Measurements from ENCODE around the gene ZACN. TPM values are rescaled to one million over a fixed set of nuclear protein-coding genes. Genes with fewer than 3 reads are reported as not detected.
"Not testable (repeated sequence)": the region's sequence is repeated elsewhere in the genome, so short reads cannot be mapped to it uniquely, and the experiment has no call there.

The ZACN gene
- total RNA-seq, 2 experiments from 2014 or later = 0.76 to 1.2 TPM

- Histone ChIP-seq H3K4me1 (ENCODE audit: insufficient read depth, low read length, poor library complexity, severe bottlenecking) (peaks cover 14% of the 10 kb centered on the region), H2AFZ (ENCODE audit: low read length) (no peak overlapping the region), H4K20me1 (ENCODE audit: insufficient read depth, low read length) (no peaks in the 10 kb centered on the region), H3K4me2 (ENCODE audit: low read length) (no peak overlapping the region), H3K9me2 (ENCODE audit: insufficient read depth, low read length) (no peaks in the 10 kb centered on the region), H3K4me3 (ENCODE audit: low read depth, low read length, poor library complexity, severe bottlenecking) (no peak overlapping the region), H3K36me3 (ENCODE audit: insufficient read depth, low read length) (no peaks in the 10 kb centered on the region), H3K9me3 (ENCODE audit: low read length) (no peaks in the 10 kb centered on the region), H3K27ac (ENCODE audit: low read depth, low read length, poor library complexity, severe bottlenecking) (no peak overlapping the region), H3K79me2 (ENCODE audit: insufficient read depth, low read depth, low read length) (peaks cover 8% of the 10 kb centered on the region; the same call in 1 of the 2 replicates)
- CTCF ChIA-PET (ENCODE audit: unreplicated experiment) = no interaction called here
- POLR2A ChIA-PET = interaction anchor here (0.6 kb wide), 1 partner anchor 25 kb away, joined by 3 read pairs; no protein-coding TSS in a partner anchor
- BruUV-seq (replicated peaks) = no TSS peak
- TF ChIP-seq CTCF (conservative IDR thresholded peaks at IDR 0.05; ENCODE audit: low read length) (no peak), EZH2phosphoT487 (IDR thresholded peaks at IDR 0.05; ENCODE audit: borderline replicate concordance, low read depth, low read length) (no peak)
- no peak for DNase-seq (ENCODE audit: low spot score)
- intact Hi-C loops (cut with micrococcal nuclease; ENCODE audit: unreplicated experiment) = no loop called here
Observed at GRCh38 chr17:76076765-76077583, 2.0 kb upstream of the ZACN start.

- Histone ChIP-seq H3K9me2 (ENCODE audit: insufficient read depth, low read length) (no peaks in the 10 kb centered on the region), H3K9me3 (ENCODE audit: low read length) (no peaks in the 10 kb centered on the region), H3K36me3 (ENCODE audit: insufficient read depth, low read length) (peaks cover 5% of the 10 kb centered on the region), H3K4me3 (ENCODE audit: low read depth, low read length, poor library complexity, severe bottlenecking) (no peak overlapping the region), H3K4me1 (ENCODE audit: insufficient read depth, low read length, poor library complexity, severe bottlenecking) (peaks cover 14% of the 10 kb centered on the region), H2AFZ (ENCODE audit: low read length) (no peak overlapping the region), H4K20me1 (ENCODE audit: insufficient read depth, low read length) (no peaks in the 10 kb centered on the region), H3K79me2 (ENCODE audit: insufficient read depth, low read depth, low read length) (peaks cover 5% of the 10 kb centered on the region; the same call in 1 of the 2 replicates), H3K4me2 (ENCODE audit: low read length) (no peak overlapping the region), H3K27ac (ENCODE audit: low read depth, low read length, poor library complexity, severe bottlenecking) (no peak overlapping the region)
- peak; percentile 39 for DNase-seq (ENCODE audit: low spot score)
- ChIA-PET CTCF (ENCODE audit: unreplicated experiment) (no interaction called here), POLR2A (interaction anchor here (0.6 to 0.7 kb wide), 2 partner anchors 9 to 24 kb away, joined by 3 to 4 read pairs; no protein-coding TSS in a partner anchor)
- intact Hi-C loops (cut with micrococcal nuclease; ENCODE audit: unreplicated experiment) = no loop called here
- no TSS peak for BruUV-seq (replicated peaks)
- TF ChIP-seq EZH2phosphoT487 (IDR thresholded peaks at IDR 0.05; ENCODE audit: borderline replicate concordance, low read depth, low read length) (no peak), CTCF (conservative IDR thresholded peaks at IDR 0.05; ENCODE audit: low read length) (no peak)
Observed at GRCh38 chr17:76077584-76078110, 1.3 kb upstream of the ZACN start.

- CTCF ChIA-PET (ENCODE audit: unreplicated experiment); intact Hi-C loops (cut with micrococcal nuclease; ENCODE audit: unreplicated experiment); H2AFZ ChIP-seq (ENCODE audit: low read length); H3K27ac ChIP-seq (ENCODE audit: low read depth, low read length, poor library complexity, severe bottlenecking); H3K9me3 ChIP-seq (ENCODE audit: low read length); H3K9me2 ChIP-seq (ENCODE audit: insufficient read depth, low read length); BruUV-seq (replicated peaks); DNase-seq (ENCODE audit: low spot score); H3K4me2 ChIP-seq (ENCODE audit: low read length); H3K4me1 ChIP-seq (ENCODE audit: insufficient read depth, low read length, poor library complexity, severe bottlenecking); H3K4me3 ChIP-seq (ENCODE audit: low read depth, low read length, poor library complexity, severe bottlenecking); H3K79me2 ChIP-seq (ENCODE audit: insufficient read depth, low read depth, low read length); H4K20me1 ChIP-seq (ENCODE audit: insufficient read depth, low read length): not testable (repeated sequence)
- POLR2A ChIA-PET = interaction anchor here (0.7 kb wide), 1 partner anchor 10 kb away, joined by 4 read pairs; no protein-coding TSS in a partner anchor
- peaks cover 12% of the 10 kb centered on the region for H3K36me3 ChIP-seq (ENCODE audit: insufficient read depth, low read length)
Observed at GRCh38 chr17:76078370-76078769, 612 bp upstream of the ZACN start.

All from OCI-LY7 (cell line).